ENCODE measurements around the gene FUBP1.
"Not testable (repeated sequence)": the region's sequence is repeated elsewhere in the genome, so short reads cannot be mapped to it uniquely, and the experiment has no call there.

Gene FUBP1

GRCh38 chr1:77940921-77941570, 37.8 kb downstream of the FUBP1 start:
- no peak for DNase-seq

- no peak for DNase-seq
Measured at GRCh38 chr1:77938651-77939050, 40.2 kb downstream of the FUBP1 start.

- DNase-seq = no peak
Measured at GRCh38 chr1:77929806-77930205, 49.1 kb downstream of the FUBP1 start.

- no peak for DNase-seq
Measured at GRCh38 chr1:77927414-77927813, 51.5 kb downstream of the FUBP1 start.

GRCh38 chr1:77926561-77927357, 52.1 kb downstream of the FUBP1 start:
- no peak for DNase-seq

GRCh38 chr1:77925956-77926355, 52.9 kb downstream of the FUBP1 start:
- DNase-seq = no peak

- DNase-seq = no peak
Measured at GRCh38 chr1:77925518-77925917, 53.4 kb downstream of the FUBP1 start.

- DNase-seq = not testable (repeated sequence)
Measured at GRCh38 chr1:77918918-77919317, 60.0 kb downstream of the FUBP1 start.

- no peak for DNase-seq
Measured at GRCh38 chr1:77910116-77910515, 68.8 kb downstream of the FUBP1 start.

- no peak for DNase-seq
Measured at GRCh38 chr1:77906624-77907023, 72.2 kb downstream of the FUBP1 start.

GRCh38 chr1:77906019-77906545, 72.8 kb downstream of the FUBP1 start:
- no peak for DNase-seq

GRCh38 chr1:77905603-77906002, 73.3 kb downstream of the FUBP1 start:
- DNase-seq = no peak

- no peak for DNase-seq
Measured at GRCh38 chr1:77900687-77901293, 78.1 kb downstream of the FUBP1 start.

GRCh38 chr1:77899647-77900320, 79.1 kb downstream of the FUBP1 start:
- DNase-seq = no peak
